Smooth muscle cell (in vitro differentiated cells): ENCODE measurements around the gene HSD17B11. TPM values are rescaled to one million over a fixed set of nuclear protein-coding genes. Genes with fewer than 3 reads are reported as not detected.

Experiments used
- DNase-seq: peaks from one replicate; lab custom pipeline; 2025; ENCODE audit not compliant: unreplicated experiment; lab: John Stamatoyannopoulos, UW
- H2AFZ ChIP-seq: fragments of 200-600 bp; sonication (generic); 2 replicates; pipeline ENCODE4 v1.6.0; 2016; ENCODE audit warnings: antibody characterized with exemption, low read depth, mild to moderate bottlenecking
- H3F3A ChIP-seq: fragments of 200-600 bp; sonication (generic); 2 replicates; pipeline ENCODE4 v1.6.0; 2017; ENCODE audit warnings: antibody characterized with exemption, low read depth
- H3K27ac ChIP-seq: fragments of 200-600 bp; sonication (generic); 2 replicates; pipeline ENCODE4 v1.5.1; 2016; ENCODE audit warnings: low read depth, mild to moderate bottlenecking
- H3K27me3 ChIP-seq: fragments of 200-600 bp; sonication (generic); 2 replicates; pipeline ENCODE4 v1.6.1; 2016; ENCODE audit warnings: low read depth, mild to moderate bottlenecking
- H3K36me3 ChIP-seq: fragments of 200-600 bp; sonication (generic); 2 replicates; pipeline ENCODE4 v1.5.1; 2016; ENCODE audit warnings: low read depth
- H3K4me1 ChIP-seq: fragments of 200-600 bp; sonication (generic); 2 replicates; pipeline ENCODE4 v1.5.1; 2016; ENCODE audit warnings: low read depth
- H3K4me2 ChIP-seq: fragments of 200-600 bp; sonication (generic); 2 replicates; pipeline ENCODE4 v1.6.0; 2016; ENCODE audit warnings: mild to moderate bottlenecking
- H3K4me3 ChIP-seq: fragments of 200-600 bp; sonication (generic); 2 replicates; pipeline ENCODE4 v1.5.1; 2016; ENCODE audit warnings: mild to moderate bottlenecking
- H3K79me2 ChIP-seq: fragments of 200-600 bp; sonication (generic); 2 replicates; pipeline ENCODE4 v1.6.0; 2016; ENCODE audit warnings: low read depth, mild to moderate bottlenecking
- H3K9ac ChIP-seq: fragments of 200-600 bp; sonication (generic); 2 replicates; pipeline ENCODE4 v1.6.0; 2016; ENCODE audit warnings: low read depth
- H3K9me3 ChIP-seq: fragments of 200-600 bp; sonication (generic); replicated peaks from 2 replicates; pipeline ENCODE4 v1.5.1; 2016; ENCODE audit warnings: low read depth
- H4K20me1 ChIP-seq: fragments of 200-600 bp; sonication (generic); 2 replicates; pipeline ENCODE4 v1.6.0; 2016; ENCODE audit warnings: low read depth
- CTCF ChIP-seq: fragments of 200-600 bp; sonication (generic); IDR thresholded peaks from 2 replicates; pipeline ENCODE4 v1.5.1; 2017; ENCODE audit warnings: borderline replicate concordance, mild to moderate bottlenecking, antibody characterized with exemption; ENCODE audit not compliant: insufficient read depth, poor library complexity, severe bottlenecking
- WGBS: methylation state at CpG from one replicate; pipeline ENCODE4 v1.1.7; 2016; ENCODE audit warnings: low lambda C conversion rate; 5-methylcytosine and 5-hydroxymethylcytosine counted together
- polyA plus RNA-seq: library from polyadenylated mRNA; unstranded; fragments of >200 nt; fragmentation: Nextera tagmentation; extraction: Ambion mirVana; gene quantifications from 2 replicates; pipeline ENCODE4 v1.2.1, GENCODE V29; 2016
- total RNA-seq: library from RNA; depleted of rRNA; stranded (reverse); fragments of >200 nt; gene quantifications from 2 replicates; pipeline ENCODE4 v1.2.3, GENCODE V29; 2014

Gene HSD17B11
- total and polyA plus RNA-seq, 2 experiments from 2014 or later = 12.8 to 52.2 TPM

- no peak for TF ChIP-seq CTCF
- H3K9ac ChIP-seq = no peak overlapping the region
- 65% methylated on average over 7 of the region's 7 CpGs for whole genome bisulfite sequencing
- no peaks in the 10 kb centered on the region for H3K27me3 ChIP-seq
- no peaks in the 10 kb centered on the region for H3F3A ChIP-seq
- no peaks in the 10 kb centered on the region for H3K36me3 ChIP-seq
- H3K79me2 ChIP-seq = no peaks in the 10 kb centered on the region
- H3K4me1 ChIP-seq = no peaks in the 10 kb centered on the region
- H2AFZ ChIP-seq = no peak overlapping the region
- no peak for DNase-seq
- H4K20me1 ChIP-seq = no peaks in the 10 kb centered on the region
- H3K27ac ChIP-seq = no peak overlapping the region
- H3K9me3 ChIP-seq = no peaks in the 10 kb centered on the region
- no peak overlapping the region for H3K4me3 ChIP-seq
- H3K4me2 ChIP-seq = no peak overlapping the region
These were observed 30.6 kb downstream of the HSD17B11 start for GRCh38 chr4:87360338-87360935.

GRCh38 chr4:87359258-87359657, 31.7 kb downstream of the HSD17B11 start:
- Histone ChIP-seq H3K36me3 (no peaks in the 10 kb centered on the region), H3K4me1 (no peaks in the 10 kb centered on the region), H3K9ac (no peak overlapping the region), H4K20me1 (no peaks in the 10 kb centered on the region), H3F3A (no peaks in the 10 kb centered on the region), H3K27ac (no peak overlapping the region), H2AFZ (no peak overlapping the region), H3K4me3 (no peak overlapping the region), H3K79me2 (no peaks in the 10 kb centered on the region), H3K4me2 (no peak overlapping the region), H3K9me3 (no peaks in the 10 kb centered on the region), H3K27me3 (no peaks in the 10 kb centered on the region)
- WGBS = 98% methylated on average over 4 of the region's 4 CpGs
- no peak for DNase-seq
- no peak for TF ChIP-seq CTCF

GRCh38 chr4:87356832-87357526, 34.0 kb downstream of the HSD17B11 start:
- H2AFZ ChIP-seq = no peak overlapping the region
- no peaks in the 10 kb centered on the region for H3K36me3 ChIP-seq
- no peaks in the 10 kb centered on the region for H3K4me1 ChIP-seq
- no peaks in the 10 kb centered on the region for H3K9me3 ChIP-seq
- no peaks in the 10 kb centered on the region for H3K79me2 ChIP-seq
- no peak overlapping the region for H3K4me3 ChIP-seq
- no peak overlapping the region for H3K9ac ChIP-seq
- peaks cover 3% of the 10 kb centered on the region for H3F3A ChIP-seq
- DNase-seq = no peak
- 95% methylated on average over 2 of the region's 2 CpGs for WGBS
- no peaks in the 10 kb centered on the region for H3K27me3 ChIP-seq
- no peaks in the 10 kb centered on the region for H4K20me1 ChIP-seq
- TF ChIP-seq CTCF = no peak
- no peak overlapping the region for H3K27ac ChIP-seq
- no peak overlapping the region for H3K4me2 ChIP-seq
